K562 (cell line): Measurements from ENCODE around the gene KRI1. TPM values are rescaled to one million over a fixed set of nuclear protein-coding genes. Genes with fewer than 3 reads are reported as not detected.

ENCODE experiments used
- ATAC-seq: fragments of 200-7000 bp; cut with Tn5 transposase; 3 replicates; pipeline ENCODE4 v1.9.1; 2020; ENCODE audit warnings: moderate library complexity
- BruUV-seq: library from RNA; stranded (reverse); fragments of 400-500 nt; replicated peaks from 2 replicates; lab custom pipeline; 2021; lab: Mats Ljungman, UMichigan
- CTCF ChIA-PET: fragments of 300-600 bp; formaldehyde crosslinking; extraction: SDS; loops from one replicate; lab custom pipeline; 2021; ENCODE audit warnings: low intra/inter-chr PET ratio; lab: Yijun Ruan, JAX
- POLR2A ChIA-PET: fragments of 300-600, 350-650 bp; sonication (Branson Sonifier 250); formaldehyde crosslinking; extraction: SDS; loops from one replicate; lab custom pipeline; 2021; ENCODE audit warnings: antibody characterized with exemption, inconsistent platforms; lab: Yijun Ruan, JAX
- DNase-seq, 4 experiments: peaks; one replicate each; pipeline versions ENCODE4 v3.0.0 to v3.0.0-alpha.2; 2011 to 2018; ENCODE audit warnings: low spot score in 3 of 4, mixed read lengths in 3 of 4; ENCODE audit errors: extremely low read depth in 1 of 4
- FAIRE-seq: peaks from 2 replicates; lab custom pipeline; 2011; peaks lifted over from hg19 to GRCh38; lab: Jason Lieb, UNC
- H2AFZ ChIP-seq: 2 replicates; pipeline ENCODE4 v1.6.0; 2011; ENCODE audit warnings: low read depth, low read length, control low read depth, inconsistent platforms
- H3K27ac ChIP-seq: fragments of 200-600 bp; 3 replicates; pipeline ENCODE4 v1.8.0; 2011; ENCODE audit warnings: low read depth, mild to moderate bottlenecking, control low read depth, inconsistent platforms, low read length, moderate library complexity, mixed read lengths; ENCODE audit errors: extremely low read depth
- H3K27me3 ChIP-seq, 2 experiments: fragments of 300-600 bp in 1 of 2; 2 replicates in 1 of 2; 3 replicates in 1 of 2; pipeline versions ENCODE4 v1.6.0 to v1.8.0; 2011; ENCODE audit warnings: inconsistent platforms in 2 of 2, low read length in 2 of 2, mild to moderate bottlenecking in 1 of 2, mixed read lengths in 1 of 2, moderate library complexity in 1 of 2; ENCODE audit not compliant: control insufficient read depth in 2 of 2, insufficient read depth in 2 of 2
- H3K36me3 ChIP-seq: fragments of 300-600 bp; 3 replicates; pipeline ENCODE4 v1.8.0; 2011; ENCODE audit warnings: mild to moderate bottlenecking, low read length, inconsistent platforms; ENCODE audit not compliant: control insufficient read depth, insufficient read depth
- H3K4me1 ChIP-seq, 2 experiments: fragments of 200-600 bp in 1 of 2; replicated peaks in 1 of 2; 2 replicates in 1 of 2; 3 replicates in 1 of 2; pipeline versions ENCODE4 v1.5.1 to v1.8.0; 2011; ENCODE audit warnings: inconsistent platforms in 2 of 2, low read length in 2 of 2, mild to moderate bottlenecking in 1 of 2, mixed read lengths in 1 of 2, moderate library complexity in 1 of 2; ENCODE audit not compliant: control insufficient read depth in 2 of 2, insufficient read depth in 2 of 2
- H3K4me2 ChIP-seq: 2 replicates; pipeline ENCODE4 v1.6.1; 2011; ENCODE audit warnings: low read length, control low read depth, inconsistent platforms, mixed read lengths; ENCODE audit not compliant: insufficient read depth
- H3K4me3 ChIP-seq: fragments of 200-600 bp; sonication (generic), shearing (Covaris generic); 2 replicates; pipeline ENCODE4 v1.5.1; 2016; ENCODE audit warnings: control low read depth, inconsistent platforms
- H3K79me2 ChIP-seq: fragments of 200-600 bp; 3 replicates; pipeline ENCODE4 v1.8.0; 2011; ENCODE audit warnings: low read length, inconsistent platforms; ENCODE audit not compliant: control insufficient read depth, insufficient read depth
- H3K9ac ChIP-seq, 2 experiments: 2 replicates each; pipeline versions ENCODE4 v1.6.0 to v1.6.1; 2011; ENCODE audit warnings: low read depth in 2 of 2, low read length in 2 of 2, control low read depth in 1 of 2, inconsistent platforms in 1 of 2, mild to moderate bottlenecking in 1 of 2, mixed read lengths in 1 of 2; ENCODE audit not compliant: insufficient read depth in 1 of 2
- H3K9me1 ChIP-seq: one replicate; pipeline ENCODE4 v1.6.0; 2011; ENCODE audit warnings: inconsistent platforms, mild to moderate bottlenecking, low read length, moderate library complexity; ENCODE audit not compliant: control insufficient read depth, insufficient read depth
- H3K9me3 ChIP-seq: replicated peaks from 2 replicates; pipeline ENCODE4 v1.5.1; 2011; ENCODE audit warnings: low read depth, low read length, inconsistent platforms; ENCODE audit not compliant: control insufficient read depth, insufficient read depth
- H4K20me1 ChIP-seq: replicated peaks from 2 replicates; pipeline ENCODE4 v1.6.1; 2011; ENCODE audit warnings: low read length, inconsistent platforms, mixed read lengths; ENCODE audit not compliant: control insufficient read depth, insufficient read depth
- E2F5 ChIP-seq: sonication (generic); formaldehyde crosslinking; IDR thresholded peaks from 2 replicates; pipeline ENCODE4 v1.8.0; 2022; ENCODE audit warnings: mild to moderate bottlenecking, missing genetic modification reagents
- POLR2B ChIP-seq: fragments of 450-650 bp; IDR thresholded peaks from 2 replicates; pipeline ENCODE4 v1.6.1; 2018; ENCODE audit warnings: low read depth; ENCODE audit not compliant: partially characterized antibody
- ZNF121 ChIP-seq: sonication (generic); formaldehyde crosslinking; conservative IDR thresholded peaks from 2 replicates; pipeline ENCODE4 v1.8.0; 2022; ENCODE audit warnings: missing genetic modification reagents
- ZNF24 ChIP-seq: fragments of 450-650 bp; IDR thresholded peaks from 2 replicates; pipeline ENCODE4 v1.6.1; 2016
- ZNF311 ChIP-seq: fragments of 250-450 bp; sonication (Bioruptor Pico); IDR thresholded peaks from 2 replicates; pipeline ENCODE4 v1.4.0; 2020; ENCODE audit warnings: mild to moderate bottlenecking, moderate library complexity
- ZNF766 ChIP-seq: fragments of 200-800 bp; sonication (Bioruptor generic); conservative IDR thresholded peaks from 2 replicates; pipeline ENCODE4 v1.6.1; 2016; ENCODE audit warnings: missing genetic modification characterization, missing compliant biosample characterization
- WGBS: fragments of 100-300 bp; shearing (Covaris generic); methylation state at CpG from one replicate; pipeline ENCODE4 v1.1.6; 2016; ENCODE audit warnings: low coverage, mixed read lengths; ENCODE audit not compliant: insufficient coverage; ENCODE audit errors: missing lambda C conversion rate; 5-methylcytosine and 5-hydroxymethylcytosine counted together
- in situ Hi-C: fragments of 300-500 bp; cut with MboI; formaldehyde crosslinking; loops from 4 replicates; pipeline ENCODE4 v1.15.0; 2018; ENCODE audit warnings: inconsistent platforms, mixed read lengths
- intact Hi-C: fragments of 100-400 bp; cut with micrococcal nuclease; formaldehyde crosslinking; loops from 2 replicates; pipeline ENCODE4 v1.14.2; 2022
- polyA plus RNA-seq, 8 experiments: library from polyadenylated mRNA; depleted of rRNA in 4 of 8; stranded (reverse) in 5 of 8; unstranded in 3 of 8; fragments of >200 nt; fragmentation: Nextera tagmentation in 2 of 8; fragmentation: Illumina TruSeq in 1 of 8; extraction: Ambion mirVana in 2 of 8; extraction: Trizol in 1 of 8; gene quantifications; 2 replicates each; pipeline versions ENCODE4 v1.2.1 to v1.2.3, GENCODE V29; 2011 to 2014; ENCODE audit warnings: inconsistent platforms in 1 of 8, missing spikeins in 1 of 8
- total RNA-seq, 7 experiments: library from RNA; depleted of rRNA in 6 of 7; stranded (reverse); fragments of >200 nt in 6 of 7; fragmentation: Illumina TruSeq in 2 of 7; extraction: Trizol in 2 of 7; gene quantifications; 2 replicates each; pipeline versions ENCODE4 v1.2.1 to v1.2.3, GENCODE V29; 2011 to 2021; ENCODE audit warnings: low replicate concordance in 1 of 7
- TF ChIP-seq, protein P1 (sequence below): sonication (generic); formaldehyde crosslinking; IDR thresholded peaks from 2 replicates; pipeline ENCODE4 v1.8.1; 2022; ENCODE audit warnings: missing genetic modification reagents
- TF ChIP-seq, protein P2 (sequence below): sonication (generic); formaldehyde crosslinking; IDR thresholded peaks from 2 replicates; pipeline ENCODE4 v1.9.0; 2022; ENCODE audit warnings: mild to moderate bottlenecking, missing genetic modification reagents
- TF ChIP-seq, protein P3 (sequence below): fragments of 250-450 bp; sonication (Bioruptor Pico); IDR thresholded peaks from 2 replicates; pipeline ENCODE4 v1.8.0; 2021; ENCODE audit warnings: mild to moderate bottlenecking, moderate library complexity

KRI1 gene
- total and polyA plus RNA-seq, 9 of the 15 experiments (the other 6 are each of a cell fraction or from before 2014, with no cell fraction given): 1.1 to 50.7 (median 24.7) TPM

- H3K9ac ChIP-seq: peak overlapping the region; percentile 9 to 82; a peak in 3 of 4 replicates
- H3K4me3 ChIP-seq: no peak overlapping the region
- peaks cover 29 to 49% of the 10 kb centered on the region in 2 experiments for H3K4me1 ChIP-seq
- FAIRE-seq: no peak
- intact Hi-C loops: loop anchor here (5.0 kb wide), 2 partner anchors 85 to 90 kb away; partner anchors contain the start of gene ILF3
- POLR2A ChIA-PET: interaction anchor here (0.9 to 2.1 kb wide), 4 partner anchors 11 to 68 kb away, joined by 3 to 14 read pairs (median 6); no protein-coding TSS in a partner anchor
- no peaks in the 10 kb centered on the region for H4K20me1 ChIP-seq
- CTCF ChIA-PET: no interaction called here
- peaks cover 28% of the 10 kb centered on the region for H3K79me2 ChIP-seq
- peak overlapping the region; percentile 79 for H3K4me2 ChIP-seq
- H2AFZ ChIP-seq: 0 out of 2 replicates have a peak overlapping the region, but pooled peaks have one; percentile 15
- peaks cover 17% of the 10 kb centered on the region; the same call in 2 of the 3 replicates for H3K36me3 ChIP-seq
- H3K9me3 ChIP-seq: no peaks in the 10 kb centered on the region
- peak in 1 of 4 experiments; percentile 63 for DNase-seq
- TF ChIP-seq E2F5 (CRISPR knock-in tag) (0 out of 2 replicates have a peak, but pooled peaks have one; percentile 55), POLR2B (no peak), ZNF311 (0 out of 2 replicates have a peak, but pooled peaks have one; percentile 43), ZNF121 (CRISPR knock-in tag) (0 out of 2 replicates have a peak, but pooled peaks have one; percentile 20), ZNF766 (0 out of 2 replicates have a peak, but pooled peaks have one; percentile 0), ZNF24 (no peak)
- TF ChIP-seq, protein P1, sequence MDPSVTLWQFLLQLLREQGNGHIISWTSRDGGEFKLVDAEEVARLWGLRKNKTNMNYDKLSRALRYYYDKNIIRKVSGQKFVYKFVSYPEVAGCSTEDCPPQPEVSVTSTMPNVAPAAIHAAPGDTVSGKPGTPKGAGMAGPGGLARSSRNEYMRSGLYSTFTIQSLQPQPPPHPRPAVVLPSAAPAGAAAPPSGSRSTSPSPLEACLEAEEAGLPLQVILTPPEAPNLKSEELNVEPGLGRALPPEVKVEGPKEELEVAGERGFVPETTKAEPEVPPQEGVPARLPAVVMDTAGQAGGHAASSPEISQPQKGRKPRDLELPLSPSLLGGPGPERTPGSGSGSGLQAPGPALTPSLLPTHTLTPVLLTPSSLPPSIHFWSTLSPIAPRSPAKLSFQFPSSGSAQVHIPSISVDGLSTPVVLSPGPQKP (CRISPR knock-in tag): no peak
- TF ChIP-seq, protein P2, sequence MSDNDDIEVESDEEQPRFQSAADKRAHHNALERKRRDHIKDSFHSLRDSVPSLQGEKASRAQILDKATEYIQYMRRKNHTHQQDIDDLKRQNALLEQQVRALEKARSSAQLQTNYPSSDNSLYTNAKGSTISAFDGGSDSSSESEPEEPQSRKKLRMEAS (CRISPR knock-in tag): peak; percentile 35; the same call in 1 of the 2 replicates
- TF ChIP-seq, protein P3, sequence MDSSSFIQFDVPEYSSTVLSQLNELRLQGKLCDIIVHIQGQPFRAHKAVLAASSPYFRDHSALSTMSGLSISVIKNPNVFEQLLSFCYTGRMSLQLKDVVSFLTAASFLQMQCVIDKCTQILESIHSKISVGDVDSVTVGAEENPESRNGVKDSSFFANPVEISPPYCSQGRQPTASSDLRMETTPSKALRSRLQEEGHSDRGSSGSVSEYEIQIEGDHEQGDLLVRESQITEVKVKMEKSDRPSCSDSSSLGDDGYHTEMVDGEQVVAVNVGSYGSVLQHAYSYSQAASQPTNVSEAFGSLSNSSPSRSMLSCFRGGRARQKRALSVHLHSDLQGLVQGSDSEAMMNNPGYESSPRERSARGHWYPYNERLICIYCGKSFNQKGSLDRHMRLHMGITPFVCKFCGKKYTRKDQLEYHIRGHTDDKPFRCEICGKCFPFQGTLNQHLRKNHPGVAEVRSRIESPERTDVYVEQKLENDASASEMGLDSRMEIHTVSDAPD (CRISPR knock-in tag): no peak
- TF ChIP-seq, all 486 proteins: peak for 5
- WGBS: 51% methylated on average over 16 of the region's 19 CpGs
- in situ Hi-C loops: no loop called here
- peak overlapping the region; percentile 14 for H3K27ac ChIP-seq
- no peaks in the 10 kb centered on the region for H3K27me3 ChIP-seq
- BruUV-seq: no TSS peak
- ATAC-seq: no peak
- H3K9me1 ChIP-seq: no peaks in the 10 kb centered on the region
Observed at GRCh38 chr19:10566658-10567410, 1.0 kb upstream of the KRI1 start.
